GM12864 (cell line): ENCODE measurements around the gene PAK1.

ENCODE experiments used
- DNase-seq: peaks from one replicate; pipeline ENCODE4 v3.0.0-alpha.2; 2011; ENCODE audit warnings: low read depth
- H3K4me3 ChIP-seq: 2 replicates; pipeline ENCODE4 v1.5.1; 2011; ENCODE audit warnings: mild to moderate bottlenecking, low read depth, low read length, control low read depth
- TF ChIP-seq, protein P1 (sequence below): IDR thresholded peaks from 2 replicates; pipeline ENCODE4 v1.5.1; 2011; ENCODE audit warnings: low read depth, mild to moderate bottlenecking, moderate library complexity, low read length, control low read depth, inconsistent platforms; ENCODE audit errors: missing control alignments

The PAK1 gene

GRCh38 chr11:77320351-77320750 lies 153.5 kb downstream of the PAK1 start:
- no peak for DNase-seq
- TF ChIP-seq, protein P1, sequence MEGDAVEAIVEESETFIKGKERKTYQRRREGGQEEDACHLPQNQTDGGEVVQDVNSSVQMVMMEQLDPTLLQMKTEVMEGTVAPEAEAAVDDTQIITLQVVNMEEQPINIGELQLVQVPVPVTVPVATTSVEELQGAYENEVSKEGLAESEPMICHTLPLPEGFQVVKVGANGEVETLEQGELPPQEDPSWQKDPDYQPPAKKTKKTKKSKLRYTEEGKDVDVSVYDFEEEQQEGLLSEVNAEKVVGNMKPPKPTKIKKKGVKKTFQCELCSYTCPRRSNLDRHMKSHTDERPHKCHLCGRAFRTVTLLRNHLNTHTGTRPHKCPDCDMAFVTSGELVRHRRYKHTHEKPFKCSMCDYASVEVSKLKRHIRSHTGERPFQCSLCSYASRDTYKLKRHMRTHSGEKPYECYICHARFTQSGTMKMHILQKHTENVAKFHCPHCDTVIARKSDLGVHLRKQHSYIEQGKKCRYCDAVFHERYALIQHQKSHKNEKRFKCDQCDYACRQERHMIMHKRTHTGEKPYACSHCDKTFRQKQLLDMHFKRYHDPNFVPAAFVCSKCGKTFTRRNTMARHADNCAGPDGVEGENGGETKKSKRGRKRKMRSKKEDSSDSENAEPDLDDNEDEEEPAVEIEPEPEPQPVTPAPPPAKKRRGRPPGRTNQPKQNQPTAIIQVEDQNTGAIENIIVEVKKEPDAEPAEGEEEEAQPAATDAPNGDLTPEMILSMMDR: no peak
- no peak overlapping the region for H3K4me3 ChIP-seq

GRCh38 chr11:77318600-77318999 lies 155.3 kb downstream of the PAK1 start:
- H3K4me3 ChIP-seq: no peak overlapping the region
- TF ChIP-seq, protein P1: no peak
- no peak for DNase-seq

DNA sequence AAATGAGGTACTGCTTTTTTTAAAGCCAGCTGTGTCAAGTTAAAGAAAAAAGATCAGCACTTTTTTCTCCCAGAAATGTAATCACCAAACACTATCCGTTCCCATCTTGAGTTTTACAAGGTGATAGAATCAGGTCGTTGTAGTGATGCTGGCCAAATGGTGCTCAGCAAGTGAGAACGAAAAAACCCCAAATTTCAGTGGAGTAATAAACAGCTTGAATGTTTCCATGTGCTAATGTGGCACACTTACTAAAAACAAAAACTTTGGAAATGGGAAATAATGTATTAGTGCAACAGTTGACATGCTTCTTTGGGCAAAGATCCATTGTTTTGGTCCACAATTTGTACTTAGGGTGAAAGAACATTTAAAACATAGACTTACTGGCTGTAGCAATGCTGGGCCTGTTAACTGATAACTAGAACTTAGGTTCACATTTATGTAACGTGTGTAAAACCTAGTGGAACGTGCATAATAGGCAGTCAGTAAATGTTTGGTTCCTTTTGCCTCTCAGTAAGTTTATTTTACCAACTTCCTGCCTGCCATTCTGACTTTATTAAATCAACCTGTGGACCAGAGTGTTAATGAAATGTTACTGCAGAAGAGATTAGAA lies 157.1 kb downstream of the PAK1 start:
- H3K4me3 ChIP-seq: no peak overlapping the region
- TF ChIP-seq, protein P1: no peak
- no peak for DNase-seq

DNA sequence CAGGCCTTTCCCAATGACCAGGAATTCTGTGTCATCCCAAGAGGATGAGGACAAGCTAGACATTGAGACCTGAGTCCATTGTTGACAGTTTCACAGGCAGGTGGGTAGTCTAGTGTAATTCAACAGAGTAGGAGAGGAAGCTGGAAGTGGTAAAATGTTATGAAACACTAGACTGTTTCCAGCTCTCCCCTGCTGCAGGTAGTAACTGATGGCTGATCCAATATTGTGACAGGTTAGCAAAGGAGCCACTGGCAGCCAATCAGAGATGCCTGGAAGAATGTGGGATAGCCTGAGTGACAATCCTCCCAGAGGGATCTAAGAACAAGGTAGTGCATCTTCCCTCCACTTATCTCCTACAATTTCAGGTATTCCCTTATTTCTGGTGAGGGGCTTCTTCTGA lies 161.8 kb downstream of the PAK1 start:
- DNase-seq: no peak

GRCh38 chr11:77311701-77312100 lies 162.2 kb downstream of the PAK1 start:
- TF ChIP-seq, protein P1: no peak
- H3K4me3 ChIP-seq: no peak overlapping the region
- DNase-seq: no peak

More for the DNA sequence above, 161.8 kb downstream of the PAK1 start:
- no peak overlapping the region for H3K4me3 ChIP-seq
- TF ChIP-seq, protein P1: no peak

GRCh38 chr11:77310721-77311120 lies 163.2 kb downstream of the PAK1 start:
- TF ChIP-seq, protein P1: no peak
- no peak overlapping the region for H3K4me3 ChIP-seq
- DNase-seq: no peak

- H3K4me3 ChIP-seq: no peak overlapping the region
- TF ChIP-seq, protein P1: no peak
- no peak for DNase-seq
Observed at GRCh38 chr11:77309401-77310085, 164.4 kb downstream of the PAK1 start.
